ENCODE measurements around the gene CD70. TPM values are rescaled to one million over a fixed set of nuclear protein-coding genes. Genes with fewer than 3 reads are reported as not detected.
"Not testable (repeated sequence)": the region's sequence is repeated elsewhere in the genome, so short reads cannot be mapped to it uniquely, and the experiment has no call there.

CD70 gene
- polyA plus RNA-seq, 1 donor (not counting 4 experiments of a cell fraction or from before 2014, with no cell fraction given): 0.22 TPM

GRCh38 chr19:6632747-6633455 is 42.0 kb upstream of the CD70 start:
- H3K9me1 ChIP-seq (ENCODE audit: control insufficient read depth, extremely low read depth, insufficient read depth, low read length); H3K9me3 ChIP-seq (ENCODE audit: control insufficient read depth, low read depth, low read length); H3K79me2 ChIP-seq (ENCODE audit: control insufficient read depth, insufficient read depth, low read length); H3K4me3 ChIP-seq (ENCODE audit: control insufficient read depth in 2 of 3, extremely low read depth in 1 of 3, insufficient read depth in 2 of 3, low read depth in 1 of 3, low read length in 3 of 3); H3K36me3 ChIP-seq (ENCODE audit: control insufficient read depth in 2 of 2, extremely low read depth in 1 of 2, insufficient read depth in 2 of 2, low read length in 2 of 2); H3K27me3 ChIP-seq (ENCODE audit: control insufficient read depth, extremely low read depth, insufficient read depth, low read length); H3K4me2 ChIP-seq (ENCODE audit: control insufficient read depth, extremely low read depth, insufficient read depth, low read depth, low read length); H4K20me1 ChIP-seq (ENCODE audit: control insufficient read depth, extremely low read depth, insufficient read depth, low read length); H3K9ac ChIP-seq (ENCODE audit: control insufficient read depth, extremely low read depth, insufficient read depth, low read length); FAIRE-seq; H3K4me1 ChIP-seq (ENCODE audit: control insufficient read depth, extremely low read depth, insufficient read depth, low read length); dilution Hi-C loops (cut with MboI; ENCODE audit: extremely low pct_ligation_motif_present, low sequenced_read_pairs); H3K27ac ChIP-seq (ENCODE audit: control insufficient read depth, insufficient read depth, low read length); H2AFZ ChIP-seq (ENCODE audit: control insufficient read depth, low read length); DNase-seq (ENCODE audit: low read depth, low spot score): not testable (repeated sequence)
- TF ChIP-seq, protein P1, sequence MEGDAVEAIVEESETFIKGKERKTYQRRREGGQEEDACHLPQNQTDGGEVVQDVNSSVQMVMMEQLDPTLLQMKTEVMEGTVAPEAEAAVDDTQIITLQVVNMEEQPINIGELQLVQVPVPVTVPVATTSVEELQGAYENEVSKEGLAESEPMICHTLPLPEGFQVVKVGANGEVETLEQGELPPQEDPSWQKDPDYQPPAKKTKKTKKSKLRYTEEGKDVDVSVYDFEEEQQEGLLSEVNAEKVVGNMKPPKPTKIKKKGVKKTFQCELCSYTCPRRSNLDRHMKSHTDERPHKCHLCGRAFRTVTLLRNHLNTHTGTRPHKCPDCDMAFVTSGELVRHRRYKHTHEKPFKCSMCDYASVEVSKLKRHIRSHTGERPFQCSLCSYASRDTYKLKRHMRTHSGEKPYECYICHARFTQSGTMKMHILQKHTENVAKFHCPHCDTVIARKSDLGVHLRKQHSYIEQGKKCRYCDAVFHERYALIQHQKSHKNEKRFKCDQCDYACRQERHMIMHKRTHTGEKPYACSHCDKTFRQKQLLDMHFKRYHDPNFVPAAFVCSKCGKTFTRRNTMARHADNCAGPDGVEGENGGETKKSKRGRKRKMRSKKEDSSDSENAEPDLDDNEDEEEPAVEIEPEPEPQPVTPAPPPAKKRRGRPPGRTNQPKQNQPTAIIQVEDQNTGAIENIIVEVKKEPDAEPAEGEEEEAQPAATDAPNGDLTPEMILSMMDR (optimal IDR thresholded peaks at IDR 0.05 in 1 of 3, IDR thresholded peaks at IDR 0.05 in 1 of 3, conservative IDR thresholded peaks at IDR 0.05 in 1 of 3; ENCODE audit: extremely low read depth in 1 of 3, insufficient read depth in 2 of 3, low read length in 3 of 3): peak; percentile 41 to 79 (median 59)

GRCh38 chr19:6632002-6632621 is 41.2 kb upstream of the CD70 start:
- H3K4me1 ChIP-seq (ENCODE audit: control insufficient read depth, extremely low read depth, insufficient read depth, low read length): no peaks in the 10 kb centered on the region
- no peak overlapping the region for H3K27ac ChIP-seq (ENCODE audit: control insufficient read depth, insufficient read depth, low read length)
- no peak overlapping the region for H3K4me3 ChIP-seq (ENCODE audit: control insufficient read depth in 2 of 3, extremely low read depth in 1 of 3, insufficient read depth in 2 of 3, low read depth in 1 of 3, low read length in 3 of 3)
- H3K9ac ChIP-seq (ENCODE audit: control insufficient read depth, extremely low read depth, insufficient read depth, low read length): no peak overlapping the region
- no peaks in the 10 kb centered on the region for H3K27me3 ChIP-seq (ENCODE audit: control insufficient read depth, extremely low read depth, insufficient read depth, low read length)
- no peaks in the 10 kb centered on the region for H3K36me3 ChIP-seq (ENCODE audit: control insufficient read depth in 2 of 2, extremely low read depth in 1 of 2, insufficient read depth in 2 of 2, low read length in 2 of 2)
- H3K79me2 ChIP-seq (ENCODE audit: control insufficient read depth, insufficient read depth, low read length): no peaks in the 10 kb centered on the region
- TF ChIP-seq, protein P1 (optimal IDR thresholded peaks at IDR 0.05 in 1 of 3, IDR thresholded peaks at IDR 0.05 in 1 of 3, conservative IDR thresholded peaks at IDR 0.05 in 1 of 3; ENCODE audit: extremely low read depth in 1 of 3, insufficient read depth in 2 of 3, low read length in 3 of 3): peak; percentile 67 to 76 (median 75)
- TF ChIP-seq EZH2 (IDR thresholded peaks at IDR 0.05; ENCODE audit: low read length): no peak
- H4K20me1 ChIP-seq (ENCODE audit: control insufficient read depth, extremely low read depth, insufficient read depth, low read length): no peaks in the 10 kb centered on the region
- DNase-seq (ENCODE audit: low read depth, low spot score): no peak
- peak; percentile 84 for FAIRE-seq
- H3K9me1 ChIP-seq (ENCODE audit: control insufficient read depth, extremely low read depth, insufficient read depth, low read length): no peaks in the 10 kb centered on the region
- H2AFZ ChIP-seq (ENCODE audit: control insufficient read depth, low read length): no peak overlapping the region
- no peak overlapping the region for H3K4me2 ChIP-seq (ENCODE audit: control insufficient read depth, extremely low read depth, insufficient read depth, low read depth, low read length)
- no peaks in the 10 kb centered on the region for H3K9me3 ChIP-seq (ENCODE audit: control insufficient read depth, low read depth, low read length)
- dilution Hi-C loops (cut with MboI; ENCODE audit: extremely low pct_ligation_motif_present, low sequenced_read_pairs): no loop called here

Data from keratinocyte (primary cell).